ENCODE measurements around the gene MXRA8.
A peak's percentile ranks its signal among the peaks of the same experiment; 100 is the strongest.
"Not testable (repeated sequence)": the region's sequence is repeated elsewhere in the genome, so short reads cannot be mapped to it uniquely, and the experiment has no call there.

MXRA8 gene

DNA sequence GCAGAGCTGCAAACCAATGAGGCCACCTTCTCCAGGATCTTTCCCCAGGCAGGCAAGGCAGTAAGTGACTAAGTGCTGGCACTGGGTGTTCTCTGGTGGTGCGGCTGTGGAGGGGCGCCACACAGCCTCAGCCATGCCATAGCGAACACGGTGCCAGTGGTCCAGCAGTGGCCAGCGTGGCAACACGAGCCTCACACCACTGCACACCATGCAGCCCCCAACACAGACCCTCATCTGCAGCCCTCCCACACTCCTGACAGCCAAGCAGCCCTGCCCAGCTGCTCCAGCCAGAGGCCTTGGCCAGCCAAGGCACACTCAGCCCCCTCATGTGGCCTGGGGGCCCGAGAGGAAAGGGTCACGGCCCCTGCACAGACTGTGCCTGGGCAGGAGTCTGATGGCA is 36.9 kb downstream of the MXRA8 start:
- no peak for DNase-seq (ENCODE audit: low read depth)
- TF ChIP-seq, protein P1, sequence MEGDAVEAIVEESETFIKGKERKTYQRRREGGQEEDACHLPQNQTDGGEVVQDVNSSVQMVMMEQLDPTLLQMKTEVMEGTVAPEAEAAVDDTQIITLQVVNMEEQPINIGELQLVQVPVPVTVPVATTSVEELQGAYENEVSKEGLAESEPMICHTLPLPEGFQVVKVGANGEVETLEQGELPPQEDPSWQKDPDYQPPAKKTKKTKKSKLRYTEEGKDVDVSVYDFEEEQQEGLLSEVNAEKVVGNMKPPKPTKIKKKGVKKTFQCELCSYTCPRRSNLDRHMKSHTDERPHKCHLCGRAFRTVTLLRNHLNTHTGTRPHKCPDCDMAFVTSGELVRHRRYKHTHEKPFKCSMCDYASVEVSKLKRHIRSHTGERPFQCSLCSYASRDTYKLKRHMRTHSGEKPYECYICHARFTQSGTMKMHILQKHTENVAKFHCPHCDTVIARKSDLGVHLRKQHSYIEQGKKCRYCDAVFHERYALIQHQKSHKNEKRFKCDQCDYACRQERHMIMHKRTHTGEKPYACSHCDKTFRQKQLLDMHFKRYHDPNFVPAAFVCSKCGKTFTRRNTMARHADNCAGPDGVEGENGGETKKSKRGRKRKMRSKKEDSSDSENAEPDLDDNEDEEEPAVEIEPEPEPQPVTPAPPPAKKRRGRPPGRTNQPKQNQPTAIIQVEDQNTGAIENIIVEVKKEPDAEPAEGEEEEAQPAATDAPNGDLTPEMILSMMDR (conservative IDR thresholded peaks at IDR 0.05; ENCODE audit: low read depth, low read length), result no peak
- H3K4me3 ChIP-seq (ENCODE audit: low read length), result no peak overlapping the region

DNA sequence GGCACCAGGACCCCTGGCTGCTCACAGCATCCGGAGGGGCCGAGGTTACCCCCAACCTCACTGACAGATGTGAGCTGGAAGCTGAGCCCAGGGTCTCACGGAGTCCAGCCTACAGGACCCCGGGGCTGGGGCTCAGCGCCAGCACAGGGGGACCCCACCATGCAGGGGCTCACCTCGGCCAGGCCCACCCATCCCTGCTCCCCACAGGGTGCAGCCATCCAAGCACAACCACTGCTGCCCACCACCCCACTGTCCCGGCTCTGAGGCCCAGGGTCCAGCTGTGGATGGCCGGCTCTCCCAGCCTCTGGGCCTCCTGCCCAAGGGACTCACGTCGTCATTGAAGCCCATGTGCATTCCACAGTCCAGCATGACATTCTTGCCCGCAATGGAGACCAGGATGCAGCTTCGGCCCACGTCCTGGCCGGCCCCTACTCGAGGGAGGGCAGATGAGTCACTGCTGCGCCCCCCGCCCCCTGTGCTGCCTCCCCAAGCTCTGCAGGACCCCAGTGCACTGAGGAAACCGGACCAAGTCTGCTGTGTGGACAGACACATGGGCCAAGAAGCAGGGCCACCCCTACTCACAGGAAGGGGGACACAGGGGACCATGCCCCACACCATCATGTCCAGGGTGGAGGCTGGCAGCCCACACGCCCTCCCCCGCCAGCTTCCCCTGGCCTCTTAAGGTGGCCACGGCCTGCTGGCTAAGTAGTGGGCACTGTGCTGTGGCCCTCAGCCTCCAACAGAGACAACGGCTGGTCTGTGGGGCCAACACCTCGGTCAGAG is 37.5 kb downstream of the MXRA8 start:
- TF ChIP-seq, protein P1 (conservative IDR thresholded peaks at IDR 0.05; ENCODE audit: low read depth, low read length), result no peak
- no peak overlapping the region for H3K4me3 ChIP-seq (ENCODE audit: low read length)

DNA sequence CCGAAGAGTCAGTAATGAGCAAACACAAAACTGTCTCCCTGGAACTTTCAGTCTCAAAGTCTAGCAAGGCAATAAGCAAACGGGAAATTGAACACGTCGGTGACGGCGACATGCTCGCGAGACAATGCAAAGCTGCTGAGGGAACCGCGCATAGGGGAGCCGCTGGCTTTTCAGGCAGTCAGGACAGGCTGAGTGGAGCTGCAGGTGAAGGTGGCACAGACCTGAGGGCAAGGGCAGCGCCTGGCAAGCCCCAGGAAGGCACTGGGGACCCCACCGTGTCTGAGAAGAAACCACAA is 38.8 kb downstream of the MXRA8 start:
- DNase-seq (ENCODE audit: low read depth), result no peak
- TF ChIP-seq, protein P1 (conservative IDR thresholded peaks at IDR 0.05; ENCODE audit: low read depth, low read length), result no peak
- H3K4me3 ChIP-seq (ENCODE audit: low read length), result no peak overlapping the region

More for the DNA sequence above, 37.5 kb downstream of the MXRA8 start:
- no peak for DNase-seq (ENCODE audit: low read depth)

DNA sequence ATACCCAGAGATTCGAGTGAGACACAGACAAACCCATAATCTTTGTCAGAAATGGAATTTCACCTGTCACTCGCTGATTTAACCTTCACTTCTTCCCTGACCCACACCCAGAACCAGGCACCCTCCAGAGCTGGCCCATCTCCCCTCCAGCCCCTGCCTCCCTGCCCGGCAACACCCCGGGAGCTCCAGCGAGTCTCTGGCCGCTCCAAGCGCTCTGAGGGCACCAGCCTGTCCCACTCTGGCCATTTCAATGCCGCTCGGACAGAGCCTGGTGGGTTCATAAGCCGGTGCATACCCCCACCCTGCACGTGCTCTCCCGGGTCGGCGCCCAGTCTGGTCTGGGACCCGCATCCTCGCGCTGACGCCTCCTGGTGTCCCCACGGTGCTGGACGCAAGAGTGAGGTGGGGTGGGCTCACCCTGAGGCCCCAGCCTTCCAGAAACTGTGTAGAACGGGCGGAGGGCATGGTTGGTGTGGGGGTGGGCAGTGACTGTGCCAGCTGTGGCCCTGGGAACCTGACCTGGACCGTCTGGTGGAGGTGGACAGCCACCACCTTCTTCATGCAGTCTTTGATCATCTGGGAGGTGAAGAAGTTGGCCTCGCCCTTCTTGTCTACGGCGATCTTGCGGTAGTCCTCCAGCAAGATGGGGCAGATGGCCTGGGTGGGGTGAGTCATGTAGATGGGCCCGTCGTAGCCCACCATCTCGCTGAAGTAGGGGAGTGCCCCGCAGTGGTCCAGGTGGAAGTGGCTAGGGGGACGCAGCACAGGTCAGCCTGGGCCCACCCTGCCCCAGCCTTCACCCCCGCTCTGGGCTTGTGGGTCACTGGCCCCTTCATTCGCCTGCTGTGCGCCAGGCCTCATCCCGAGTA is 39.3 kb downstream of the MXRA8 start:
- no peak overlapping the region for H3K4me3 ChIP-seq (ENCODE audit: low read length)
- DNase-seq (ENCODE audit: low read depth), result no peak
- TF ChIP-seq, protein P1 (conservative IDR thresholded peaks at IDR 0.05; ENCODE audit: low read depth, low read length), result no peak

DNA sequence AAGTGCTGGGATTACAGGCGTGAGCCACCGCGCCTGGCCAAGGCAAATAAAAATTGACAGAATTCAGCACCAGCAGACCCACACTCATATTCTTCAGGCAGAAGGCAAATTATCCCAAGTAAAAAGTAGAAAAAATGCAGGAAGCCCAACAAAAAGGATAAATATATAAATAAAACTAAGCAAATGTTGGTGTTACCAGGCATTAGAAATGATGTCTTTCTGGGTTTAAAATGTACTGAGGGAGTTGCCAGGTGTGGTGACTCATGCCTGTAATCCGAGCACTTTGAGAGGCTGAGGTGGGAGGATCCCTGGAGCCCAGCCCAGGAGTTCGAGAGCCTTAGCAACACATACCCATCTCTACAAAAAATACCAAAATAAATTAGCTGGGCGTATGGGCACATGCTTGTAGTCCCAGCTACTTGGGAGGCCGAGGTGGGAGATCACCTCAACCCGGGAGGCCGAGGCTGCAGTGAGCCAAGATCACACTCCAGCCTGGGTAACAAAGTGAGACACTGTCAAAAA is 40.2 kb downstream of the MXRA8 start:
- peak; percentile 78 for DNase-seq (ENCODE audit: low read depth)
- TF ChIP-seq, protein P1 (conservative IDR thresholded peaks at IDR 0.05; ENCODE audit: low read depth, low read length), result no peak
- H3K4me3 ChIP-seq (ENCODE audit: low read length), result no peak overlapping the region

DNA sequence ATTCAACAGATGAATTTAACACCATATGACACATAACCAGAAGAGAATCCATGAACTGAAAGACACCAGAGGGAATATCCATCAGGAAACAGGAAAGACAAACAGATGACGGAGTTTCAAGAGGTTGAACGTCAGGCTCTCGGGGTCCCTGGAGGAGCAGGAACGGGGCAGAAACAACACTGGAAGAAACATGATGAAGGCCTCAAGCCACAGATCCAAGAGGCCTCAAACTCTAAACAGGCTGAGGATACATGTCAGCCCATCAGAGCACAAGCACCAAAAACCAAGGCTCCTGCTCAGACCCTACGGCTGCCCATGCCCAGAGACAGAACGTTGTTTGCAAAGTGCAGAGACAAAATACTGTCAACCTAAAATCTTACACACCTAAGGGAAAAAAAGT is 40.9 kb downstream of the MXRA8 start:
- H3K4me3 ChIP-seq (ENCODE audit: low read length), result no peak overlapping the region
- TF ChIP-seq, protein P1 (conservative IDR thresholded peaks at IDR 0.05; ENCODE audit: low read depth, low read length), result no peak
- DNase-seq (ENCODE audit: low read depth), result no peak

DNA sequence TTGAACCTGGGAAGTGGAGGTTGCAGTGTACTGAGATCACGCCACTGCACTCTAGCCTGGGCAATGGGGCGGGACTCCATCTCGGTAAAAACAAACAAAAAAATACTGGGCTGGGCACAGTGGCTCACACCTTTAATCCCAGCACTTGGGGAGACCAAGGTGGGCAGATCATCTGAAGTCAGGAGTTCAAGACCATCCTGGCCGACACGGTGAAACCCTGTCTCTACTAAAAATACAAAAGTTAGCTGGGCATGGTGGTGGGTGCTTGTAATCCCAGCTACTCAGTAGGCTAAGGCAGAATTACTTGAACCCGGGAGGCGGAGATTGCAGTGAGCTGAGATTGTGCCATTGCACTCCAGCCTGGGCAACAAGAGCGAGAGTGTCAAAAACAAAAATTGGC is 42.2 kb downstream of the MXRA8 start:
- H3K4me3 ChIP-seq (ENCODE audit: low read length); DNase-seq (ENCODE audit: low read depth): not testable (repeated sequence)

All from retinal pigment epithelial cell (primary cell).